Measurements from ENCODE around the gene SIRT7. TPM values are rescaled to one million over a fixed set of nuclear protein-coding genes. Genes with fewer than 3 reads are reported as not detected.

SIRT7 gene
- total RNA-seq, 1 donor from 2014 or later, result 21.1 TPM

DNA sequence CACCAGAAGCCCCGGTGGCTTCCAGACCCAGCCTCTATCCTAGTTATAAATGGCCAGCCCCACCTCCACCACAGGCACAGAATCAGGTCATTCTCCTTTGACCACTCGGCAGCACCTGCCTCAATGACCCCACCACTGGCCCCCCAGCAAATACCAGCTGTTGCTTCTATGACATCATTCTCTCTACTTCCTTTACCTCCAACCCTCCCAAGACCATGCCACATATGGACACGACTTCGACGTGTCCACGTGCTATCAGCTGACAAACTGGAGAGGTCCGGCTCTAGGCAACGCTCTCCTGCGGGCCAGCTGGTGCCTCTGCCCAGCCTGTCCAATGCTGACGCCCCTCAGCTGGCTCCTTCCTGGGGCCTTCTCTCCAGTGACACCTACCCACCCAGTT, 32.5 kb downstream of the SIRT7 start:
- no peak for DNase-seq

DNA sequence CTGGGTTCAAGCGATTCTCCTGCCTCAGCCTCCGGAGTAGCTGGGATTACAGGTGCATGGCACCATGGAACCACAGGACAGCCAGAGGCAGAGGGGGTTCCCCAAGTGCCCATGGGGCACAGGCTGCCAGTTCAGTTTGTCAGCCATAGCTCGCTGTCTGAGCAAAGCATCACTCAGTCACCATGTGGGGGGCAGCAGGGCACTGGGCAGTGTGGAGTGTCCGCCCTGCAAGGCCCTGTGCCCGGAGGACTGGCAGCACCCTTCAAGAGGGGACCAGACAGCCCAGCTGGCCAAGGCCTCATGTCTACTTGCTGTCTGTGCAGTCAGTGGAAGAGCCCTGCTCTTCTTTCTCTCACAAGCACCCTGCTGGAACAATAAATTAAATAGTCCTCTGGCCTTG, 33.0 kb downstream of the SIRT7 start:
- no peak for DNase-seq

DNA sequence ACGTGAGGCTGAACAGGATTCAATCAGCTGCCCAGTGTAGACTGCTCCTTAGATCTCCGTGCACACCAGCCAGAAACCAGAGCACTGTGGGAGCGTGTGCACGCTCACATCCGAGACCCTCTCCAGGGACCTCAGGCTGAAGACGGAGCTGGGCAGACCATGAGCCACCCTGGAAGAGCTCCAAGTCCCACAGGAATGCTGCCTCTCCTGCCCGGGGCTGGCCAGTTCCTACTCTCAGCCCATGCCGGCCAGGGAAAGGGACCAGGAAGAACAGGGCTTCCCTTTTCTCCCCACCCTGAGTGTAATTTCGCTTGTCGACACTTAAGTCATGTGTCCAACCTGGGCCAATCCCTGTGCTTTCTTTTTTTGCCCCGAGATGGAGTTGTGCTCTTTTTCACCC, 33.5 kb downstream of the SIRT7 start:
- DNase-seq, result no peak

DNA sequence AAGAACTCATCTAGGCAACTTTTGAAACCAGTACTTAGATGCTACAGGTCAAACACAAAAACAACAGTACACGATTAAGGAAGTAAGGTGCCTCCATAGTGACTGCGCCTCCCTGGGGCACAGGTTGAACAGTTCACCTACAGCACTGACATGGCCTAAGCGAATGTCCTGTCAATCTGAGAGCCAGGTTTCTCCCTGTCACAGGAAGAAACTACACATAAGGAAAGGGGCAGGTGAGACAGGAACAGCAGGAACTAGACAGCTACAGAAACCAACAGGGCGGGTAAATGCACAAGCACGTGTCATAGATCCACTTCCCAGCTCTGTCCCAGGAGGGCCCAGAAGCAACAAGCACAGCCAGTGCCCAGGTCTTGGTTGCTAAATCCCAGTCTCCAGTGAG, 38.9 kb downstream of the SIRT7 start:
- no peak for DNase-seq

DNA sequence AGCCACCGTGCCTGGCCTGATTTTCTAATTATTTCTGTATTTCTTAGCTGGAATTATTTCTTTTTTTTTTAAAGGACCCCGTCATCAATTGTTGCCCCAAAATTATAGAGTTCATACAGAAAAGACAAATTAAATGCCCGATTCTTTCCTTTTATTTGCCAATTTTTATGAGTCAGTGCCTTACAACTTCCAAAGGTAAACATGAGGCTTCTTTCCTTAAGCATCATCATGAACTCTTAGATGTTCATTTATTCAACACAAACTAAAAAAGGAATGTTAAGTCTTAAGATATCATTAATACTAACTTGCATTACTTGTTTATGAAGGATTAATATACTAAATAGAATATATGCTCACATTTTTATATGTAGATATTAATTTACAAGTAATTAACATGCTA, 39.7 kb downstream of the SIRT7 start:
- no peak for DNase-seq

DNA sequence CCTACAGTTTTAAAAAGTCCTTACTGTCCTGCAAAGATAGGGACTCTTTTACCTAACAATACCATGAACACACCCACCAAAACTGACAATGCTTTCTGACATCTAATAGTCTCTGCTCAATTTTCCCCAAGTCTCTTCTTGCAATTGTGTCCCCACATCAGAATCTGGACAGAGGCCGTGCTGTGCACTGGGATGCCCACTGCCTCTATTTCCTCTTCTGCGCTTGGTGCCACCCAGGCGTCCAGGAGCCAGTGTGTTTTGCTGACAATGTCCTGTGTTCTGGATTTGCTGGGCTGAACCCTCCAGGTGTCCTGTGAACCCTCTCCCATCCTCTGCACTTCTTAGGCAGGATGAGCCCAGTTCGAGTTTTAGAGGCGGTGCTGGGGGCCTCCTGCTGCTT, 40.4 kb downstream of the SIRT7 start:
- no peak for DNase-seq

DNA sequence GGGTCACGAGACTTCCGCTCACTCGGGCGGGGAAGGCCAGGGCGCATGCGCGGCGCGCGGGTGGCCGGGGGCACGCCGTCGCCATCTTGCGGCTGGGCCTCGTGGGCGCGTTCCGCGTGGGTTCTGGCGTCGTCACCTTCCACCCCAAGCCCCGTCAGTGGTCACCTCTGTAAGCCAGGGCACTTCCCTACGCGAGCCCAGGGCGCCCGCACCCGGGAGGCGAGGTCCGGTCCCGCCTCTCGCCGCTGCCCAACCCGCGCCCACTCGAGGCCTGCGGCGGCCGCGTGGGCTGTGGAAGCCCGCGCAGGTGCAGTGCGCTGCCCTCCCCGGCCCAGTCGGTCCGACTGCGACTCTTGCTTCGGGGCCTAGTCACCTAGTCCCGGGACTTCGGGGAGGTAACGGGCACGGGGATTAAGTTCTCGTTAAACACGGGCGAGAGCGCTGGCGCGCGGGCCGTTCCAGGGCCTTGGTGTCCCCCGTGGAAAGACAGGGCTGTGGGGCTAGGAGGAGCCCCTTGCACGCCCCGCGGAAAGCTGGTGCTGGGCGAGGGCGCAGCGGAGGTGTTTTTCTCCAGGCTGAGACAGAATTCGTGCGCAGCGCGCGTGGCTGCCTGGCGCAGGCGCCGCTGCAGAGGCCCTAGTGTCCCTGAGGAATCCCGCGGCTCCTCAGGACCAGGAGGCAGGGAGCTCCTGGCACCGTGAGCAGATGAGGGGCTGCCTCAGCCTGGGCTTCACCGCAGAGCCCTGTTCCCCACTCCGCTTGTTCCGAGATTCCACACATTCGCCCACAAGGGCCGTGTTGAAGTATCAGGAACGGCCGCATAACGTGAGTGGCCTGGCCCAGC, 46.4 kb downstream of the SIRT7 start:
- DNase-seq, result peak; percentile 92

DNA sequence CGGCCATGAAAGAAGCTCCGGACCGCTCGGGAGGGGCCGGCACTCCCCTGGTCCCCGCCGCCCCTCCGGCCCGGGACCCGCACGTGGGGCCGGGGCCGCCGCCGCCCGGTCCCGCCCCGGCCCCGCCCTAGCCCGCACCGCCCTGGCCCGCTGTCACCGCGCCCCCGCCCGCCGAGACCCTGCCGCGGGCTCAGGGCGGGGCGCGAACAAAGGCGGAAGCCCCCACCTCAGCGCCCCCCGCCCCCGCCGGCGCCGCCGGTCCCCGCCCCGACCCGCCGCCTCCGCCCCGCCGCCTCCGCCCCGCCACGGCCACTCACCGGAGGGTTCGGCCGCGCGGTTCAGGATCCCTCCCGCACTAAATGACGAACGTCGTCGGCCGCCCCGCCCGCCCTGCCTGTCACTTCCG, 47.0 kb downstream of the SIRT7 start, which contains the start of gene ARHGDIA:
TSS of gene ARHGDIA (minus strand) at position 357 of the 406 bp plus-strand sequence. CDS start 1,407 bp downstream, outside the sequence.
- DNase-seq, result no peak

GRCh38 chr17:81870131-81870980, 47.6 kb downstream of the SIRT7 start:
- DNase-seq, result peak; percentile 62

GRCh38 chr17:81869221-81870130, 48.5 kb downstream of the SIRT7 start:
- DNase-seq, result peak; percentile 61

DNA sequence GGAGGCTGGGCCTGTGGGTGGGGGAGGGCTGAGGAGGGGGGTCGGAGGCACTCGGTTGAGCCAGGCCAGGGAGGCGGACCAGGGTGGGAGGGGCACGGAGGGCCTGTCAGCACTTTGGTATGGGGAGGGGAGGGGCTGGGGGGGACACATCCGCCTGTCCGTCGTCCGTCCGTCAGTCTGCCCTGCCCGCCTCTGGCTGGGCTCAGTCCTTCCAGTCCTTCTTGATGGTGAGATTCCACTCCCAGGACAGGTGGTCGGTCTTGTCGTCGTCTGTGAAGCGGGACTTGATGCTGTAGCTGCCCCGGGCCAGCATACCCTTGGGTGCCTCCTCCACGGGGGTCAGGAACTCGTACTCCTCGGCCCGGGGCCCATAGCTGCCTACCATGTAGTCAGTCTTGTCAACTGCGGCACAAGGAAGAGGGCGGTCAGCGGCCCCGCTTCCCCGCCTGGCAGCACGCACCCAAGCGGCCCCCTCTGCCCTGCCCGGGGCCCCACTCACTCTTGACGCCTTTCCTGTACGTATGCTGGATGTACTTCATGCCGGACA, 49.2 kb downstream of the SIRT7 start:
- DNase-seq, result no peak

- DNase-seq, result no peak
Observed at GRCh38 chr17:81867991-81868673, 49.8 kb downstream of the SIRT7 start.

GRCh38 chr17:81867170-81867990, 50.6 kb downstream of the SIRT7 start:
- peak; percentile 32 for DNase-seq

- no peak for DNase-seq
Observed at GRCh38 chr17:81866440-81867169, 51.4 kb downstream of the SIRT7 start.

DNA sequence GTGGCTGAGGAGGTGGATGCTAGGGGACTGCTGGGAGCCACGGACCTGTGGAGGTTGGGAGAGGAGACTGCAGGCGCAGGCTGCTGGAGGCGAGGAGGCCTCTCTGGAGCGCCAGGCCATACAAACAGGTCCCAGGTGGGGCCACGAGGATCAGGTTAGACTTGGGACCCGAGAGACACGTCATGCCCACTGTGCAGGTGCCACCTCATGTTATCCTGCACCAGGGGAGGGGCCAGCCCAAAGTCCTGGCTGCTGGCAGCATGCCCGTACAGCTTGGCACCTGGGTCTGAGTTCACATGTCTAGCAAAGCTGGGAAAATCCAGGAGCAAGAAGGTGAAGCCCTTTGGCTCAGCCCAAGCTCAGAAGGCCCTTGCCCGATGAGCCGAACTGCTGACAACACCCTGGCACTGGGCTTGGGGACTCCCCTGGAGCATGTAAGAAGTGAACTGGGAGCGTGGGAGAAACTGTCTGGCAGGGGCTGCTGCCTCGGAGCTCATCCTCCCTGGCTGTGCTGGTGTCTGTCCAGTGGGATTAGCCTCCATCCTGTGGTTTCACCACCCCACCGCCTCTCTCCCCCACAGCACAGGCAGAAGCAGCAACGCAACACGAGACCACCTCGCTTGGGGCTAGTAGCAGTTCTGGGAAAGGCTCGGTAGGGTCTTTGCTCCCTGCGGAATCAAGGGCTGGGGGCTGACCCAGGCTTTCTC, 52.1 kb downstream of the SIRT7 start:
- no peak for DNase-seq

GRCh38 chr17:81865358-81865732, 52.6 kb downstream of the SIRT7 start:
- DNase-seq, result no peak

- DNase-seq, result no peak
Observed at GRCh38 chr17:81863833-81864768, 53.9 kb downstream of the SIRT7 start.

DNA sequence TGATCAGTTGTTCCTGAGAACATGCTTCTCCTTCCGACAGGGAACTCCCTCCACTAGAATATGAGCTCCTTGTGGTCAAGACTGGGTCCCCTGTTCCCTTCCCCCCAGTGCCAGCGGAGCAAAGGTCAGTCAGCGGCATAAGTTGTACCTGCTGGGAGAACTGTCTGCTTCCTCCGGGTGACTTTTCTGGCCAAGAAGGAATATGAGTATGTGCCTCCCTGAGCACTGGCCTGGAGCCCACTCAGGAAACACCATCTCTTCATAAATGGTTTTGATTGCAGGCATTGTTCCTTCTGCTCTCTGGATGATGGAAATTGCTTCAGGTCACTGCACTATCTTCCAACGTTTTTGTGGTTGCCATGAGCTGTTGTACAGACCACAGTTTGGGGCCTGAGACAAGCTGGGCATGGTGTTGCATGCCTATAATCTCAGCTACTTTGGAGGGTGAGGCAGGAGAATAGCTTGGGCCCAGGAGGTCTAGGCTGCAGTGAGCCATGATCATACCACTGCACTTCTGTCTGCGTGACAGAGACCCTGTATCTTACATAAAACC, 54.8 kb downstream of the SIRT7 start:
- DNase-seq, result peak; percentile 63

All from dermis blood vessel endothelial cell (primary cell).